C4-2B (cell line): ENCODE measurements around the gene DNAJA4.

Experiments used
- H3K27ac ChIP-seq: fragments of 450-650 bp; 2 replicates; pipeline ENCODE4 v1.5.1; 2017
- ZFX ChIP-seq: fragments of 450-650 bp; IDR thresholded peaks from 2 replicates; pipeline ENCODE4 v1.6.1; 2017
- TF ChIP-seq, protein P1 (sequence below): fragments of 450-650 bp; conservative IDR thresholded peaks from 2 replicates; pipeline ENCODE4 v1.5.1; 2017; ENCODE audit warnings: mild to moderate bottlenecking

DNAJA4 gene

DNA sequence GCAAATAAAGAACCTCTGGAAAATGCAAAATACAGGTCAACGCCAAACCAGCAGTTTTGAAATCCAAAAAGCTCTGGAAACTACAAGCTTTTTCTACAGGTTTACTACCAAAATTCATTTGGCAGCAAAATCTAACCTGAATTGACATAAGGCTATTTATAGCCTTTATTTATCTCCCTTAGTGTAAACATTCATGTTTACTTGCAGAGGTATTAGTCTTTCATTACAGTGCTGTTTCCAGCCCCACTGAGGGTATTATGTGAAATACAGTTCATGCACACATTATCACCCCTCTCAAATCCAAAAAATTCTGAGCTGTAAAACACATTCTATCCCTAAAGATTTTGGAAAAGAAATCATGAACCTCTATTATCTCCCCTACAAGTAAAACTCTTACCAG, 27.9 kb downstream of the DNAJA4 start:
- no peak for TF ChIP-seq ZFX
- TF ChIP-seq, protein P1, sequence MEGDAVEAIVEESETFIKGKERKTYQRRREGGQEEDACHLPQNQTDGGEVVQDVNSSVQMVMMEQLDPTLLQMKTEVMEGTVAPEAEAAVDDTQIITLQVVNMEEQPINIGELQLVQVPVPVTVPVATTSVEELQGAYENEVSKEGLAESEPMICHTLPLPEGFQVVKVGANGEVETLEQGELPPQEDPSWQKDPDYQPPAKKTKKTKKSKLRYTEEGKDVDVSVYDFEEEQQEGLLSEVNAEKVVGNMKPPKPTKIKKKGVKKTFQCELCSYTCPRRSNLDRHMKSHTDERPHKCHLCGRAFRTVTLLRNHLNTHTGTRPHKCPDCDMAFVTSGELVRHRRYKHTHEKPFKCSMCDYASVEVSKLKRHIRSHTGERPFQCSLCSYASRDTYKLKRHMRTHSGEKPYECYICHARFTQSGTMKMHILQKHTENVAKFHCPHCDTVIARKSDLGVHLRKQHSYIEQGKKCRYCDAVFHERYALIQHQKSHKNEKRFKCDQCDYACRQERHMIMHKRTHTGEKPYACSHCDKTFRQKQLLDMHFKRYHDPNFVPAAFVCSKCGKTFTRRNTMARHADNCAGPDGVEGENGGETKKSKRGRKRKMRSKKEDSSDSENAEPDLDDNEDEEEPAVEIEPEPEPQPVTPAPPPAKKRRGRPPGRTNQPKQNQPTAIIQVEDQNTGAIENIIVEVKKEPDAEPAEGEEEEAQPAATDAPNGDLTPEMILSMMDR: no peak
- peak overlapping the region; percentile 67 for H3K27ac ChIP-seq

DNA sequence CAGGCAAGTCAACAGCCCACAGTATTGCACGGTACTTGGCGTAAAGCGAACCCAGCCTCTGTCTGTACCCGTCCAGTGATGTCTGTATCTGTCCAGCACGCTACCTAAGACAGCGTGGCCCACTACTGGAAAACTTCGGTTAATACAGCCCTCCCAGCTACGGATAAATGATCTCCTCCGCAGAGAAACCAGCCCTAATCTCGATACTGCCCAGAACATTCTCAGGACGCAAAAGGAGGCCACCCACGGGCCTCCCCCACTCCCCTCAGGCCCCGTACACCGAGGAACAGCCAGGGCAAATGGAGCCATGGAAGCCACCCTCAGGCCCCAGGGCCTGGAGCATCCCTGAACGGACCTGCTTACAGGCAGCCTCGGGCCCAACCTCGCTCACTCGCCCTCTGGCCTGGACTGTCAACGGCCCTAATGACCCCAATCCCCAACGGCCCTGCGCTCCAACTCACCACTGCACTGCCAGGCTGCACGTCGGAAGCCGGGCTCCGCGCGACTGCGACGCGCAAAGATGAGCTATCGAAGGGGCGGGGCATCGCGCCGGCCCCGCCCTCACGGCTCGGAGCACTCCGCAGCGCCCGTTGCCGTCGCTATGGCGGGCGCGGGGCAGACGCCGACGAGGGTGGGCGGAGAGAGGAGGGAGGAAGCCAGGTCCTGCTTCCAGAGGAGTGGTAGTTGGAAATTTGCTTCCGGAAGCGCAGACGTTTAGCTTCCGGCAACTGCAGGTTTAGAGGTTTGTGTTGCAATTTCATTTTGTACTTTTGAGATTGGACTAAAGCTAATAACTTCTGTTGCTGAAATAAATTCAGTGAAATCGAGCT, 35.0 kb downstream of the DNAJA4 start, which contains the start of gene SKIC8:
Gene SKIC8, minus strand, starts transcription at position 509 of the 830 bp plus-strand sequence. CDS start 3,923 bp downstream, outside the sequence.
- peak within 1 kb of the TSS; percentile 74 for H3K27ac ChIP-seq
- TF ChIP-seq, protein P1: no peak; the same call in 1 of the 2 replicates
- TF ChIP-seq ZFX: peak; percentile 76; the same call in 1 of the 2 replicates

DNA sequence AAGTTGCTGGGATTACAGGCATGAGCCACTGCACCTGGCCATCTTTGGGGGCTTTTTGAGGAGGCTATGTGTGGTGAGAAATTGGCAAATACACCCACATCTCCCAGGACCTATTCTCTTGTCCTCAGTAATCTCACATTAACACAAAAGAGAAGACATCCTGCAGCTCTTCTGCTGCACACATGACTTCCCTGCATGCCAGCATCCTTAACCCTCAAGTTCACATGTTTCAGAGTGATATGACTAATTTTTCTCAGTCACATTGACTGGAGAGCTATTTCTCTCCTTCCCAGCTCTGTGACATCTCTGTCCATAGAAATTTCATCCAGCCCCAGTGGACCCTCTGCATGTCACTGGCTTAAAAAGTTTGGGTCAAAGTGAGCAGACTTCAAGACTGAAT, 37.0 kb downstream of the DNAJA4 start:
- no peak overlapping the region for H3K27ac ChIP-seq
- TF ChIP-seq, protein P1: no peak
- TF ChIP-seq ZFX: no peak

DNA sequence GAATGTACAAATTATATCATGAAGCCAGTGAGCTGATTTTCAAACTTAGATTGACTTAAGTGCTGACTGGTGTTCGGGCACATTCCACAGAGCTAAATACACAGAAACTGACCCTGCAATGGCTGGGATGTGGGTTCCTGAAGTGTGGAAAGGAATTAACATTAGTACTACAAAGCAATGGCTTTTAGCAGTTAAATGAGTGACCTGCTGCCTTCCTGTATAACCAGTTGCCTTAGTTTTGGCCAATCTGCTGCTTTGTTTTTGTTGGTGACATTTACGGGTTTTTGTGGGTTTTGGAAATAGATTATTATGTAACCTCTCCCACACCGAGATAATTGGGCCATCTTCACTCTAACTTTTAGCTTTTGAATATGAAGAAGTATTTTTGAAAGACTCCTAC, 37.5 kb downstream of the DNAJA4 start:
- H3K27ac ChIP-seq: no peak overlapping the region
- TF ChIP-seq, protein P1: no peak
- TF ChIP-seq ZFX: no peak

DNA sequence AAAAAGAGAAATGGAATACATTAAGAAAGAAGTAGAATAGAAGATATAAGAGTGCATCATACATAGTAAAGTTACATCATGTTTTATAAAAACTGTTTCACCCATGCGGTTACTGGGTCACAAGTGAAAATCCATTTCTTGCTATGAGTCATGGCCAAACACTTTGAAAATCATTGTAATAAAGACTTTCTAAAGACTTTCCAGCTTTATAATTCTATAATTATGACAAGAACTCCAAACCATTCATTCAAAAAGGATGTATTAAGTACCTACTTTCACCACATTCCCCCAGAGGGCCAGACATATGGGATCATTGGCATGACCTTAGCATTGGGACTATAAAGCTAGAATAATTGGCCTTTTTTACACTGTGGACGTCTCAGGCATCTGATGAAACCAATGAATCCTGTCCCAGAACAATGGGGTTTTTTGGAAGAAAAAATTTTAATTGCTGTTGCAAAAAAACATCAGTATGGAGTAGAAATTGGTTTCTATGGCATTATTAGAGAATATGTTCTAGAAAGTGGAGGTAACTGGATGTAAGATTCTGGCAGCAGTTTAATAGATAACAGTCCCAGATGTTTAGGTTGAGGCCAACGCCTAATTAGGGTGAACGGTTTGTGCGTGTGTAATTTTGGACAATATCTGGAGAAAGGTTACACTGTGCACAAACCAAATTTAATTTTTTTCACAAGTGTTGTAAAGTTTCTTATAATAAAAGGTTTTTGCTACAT, 38.4 kb downstream of the DNAJA4 start:
- H3K27ac ChIP-seq: no peak overlapping the region
- TF ChIP-seq, protein P1: no peak
- TF ChIP-seq ZFX: no peak

DNA sequence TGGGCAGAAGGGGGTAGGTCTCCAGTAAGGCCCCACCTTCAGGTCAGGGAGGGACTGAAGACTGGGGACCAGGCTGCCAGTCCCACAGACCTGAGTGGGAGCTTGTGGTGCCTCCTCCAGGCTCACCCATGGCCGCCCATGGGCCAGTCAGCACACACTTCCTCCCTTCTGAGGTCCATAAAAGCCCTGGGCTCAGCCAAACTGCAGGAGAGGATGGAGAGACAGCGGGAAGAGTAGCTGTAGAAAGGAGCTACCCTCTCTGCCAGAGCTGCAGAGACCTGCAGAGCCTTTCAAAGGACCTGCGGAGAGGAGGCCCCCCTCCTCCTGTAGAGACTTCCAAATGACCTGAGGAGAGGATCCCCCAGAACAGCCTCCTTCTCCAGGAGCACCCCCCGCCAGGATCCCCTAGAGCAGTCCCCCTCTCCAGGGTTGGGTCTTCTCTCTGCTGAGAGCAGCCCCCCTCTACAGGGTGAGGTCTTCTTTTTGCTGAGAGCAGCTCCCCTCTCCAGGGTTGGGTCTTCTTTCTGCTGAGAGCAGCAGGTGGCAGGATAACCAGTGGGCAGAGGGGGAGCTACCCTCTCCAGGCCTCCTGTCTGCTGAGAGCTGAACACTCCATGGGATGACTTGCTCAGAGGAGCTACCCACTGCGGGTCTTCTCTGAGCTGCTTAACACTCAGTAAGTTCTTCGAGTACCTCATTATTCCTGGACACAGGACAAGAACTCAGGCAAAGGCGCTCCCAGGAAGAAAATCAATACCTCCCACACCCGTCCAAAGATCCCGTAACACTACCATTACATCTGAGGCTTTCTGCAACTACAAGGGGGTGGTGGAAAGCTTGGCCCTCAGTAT, 40.1 kb downstream of the DNAJA4 start:
- H3K27ac ChIP-seq: no peak overlapping the region
- no peak for TF ChIP-seq ZFX
- TF ChIP-seq, protein P1: no peak
